MM.1S (cell line): ENCODE data around the gene TRIM45.

Source experiments
- CTCF ChIP-seq: fragments of 300-600 bp; sonication (generic); IDR thresholded peaks from 2 replicates; pipeline ENCODE4 v1.5.1; 2016; ENCODE audit warnings: antibody characterized with exemption, low read length, mixed read lengths
- EZH2 ChIP-seq: fragments of 300-600 bp; sonication (generic); optimal IDR thresholded peaks from 2 replicates; pipeline ENCODE3; 2017; ENCODE audit warnings: low read depth, mild to moderate bottlenecking, antibody characterized with exemption, low read length, mixed read lengths
- EZH2phosphoT487 ChIP-seq: fragments of 300-600 bp; sonication (generic); IDR thresholded peaks from 2 replicates; pipeline ENCODE4 v1.6.1; 2018; ENCODE audit warnings: antibody characterized with exemption, low read length

- no peak for TF ChIP-seq CTCF
- no peak for TF ChIP-seq EZH2phosphoT487
- TF ChIP-seq EZH2, result no peak
These were observed 9.0 kb upstream of the TRIM45 start for GRCh38 chr1:117130526-117130925.
